HG02938 (cell line): ENCODE data around the gene MTERF4.

Source experiments
- ATAC-seq: cut with Tn5 transposase; IDR thresholded peaks from one replicate; pipeline ENCODE4 v1.9.1; 2021; ENCODE audit warnings: mild to moderate bottlenecking, moderate library complexity; ENCODE audit not compliant: unreplicated experiment

MTERF4 gene, protein sequence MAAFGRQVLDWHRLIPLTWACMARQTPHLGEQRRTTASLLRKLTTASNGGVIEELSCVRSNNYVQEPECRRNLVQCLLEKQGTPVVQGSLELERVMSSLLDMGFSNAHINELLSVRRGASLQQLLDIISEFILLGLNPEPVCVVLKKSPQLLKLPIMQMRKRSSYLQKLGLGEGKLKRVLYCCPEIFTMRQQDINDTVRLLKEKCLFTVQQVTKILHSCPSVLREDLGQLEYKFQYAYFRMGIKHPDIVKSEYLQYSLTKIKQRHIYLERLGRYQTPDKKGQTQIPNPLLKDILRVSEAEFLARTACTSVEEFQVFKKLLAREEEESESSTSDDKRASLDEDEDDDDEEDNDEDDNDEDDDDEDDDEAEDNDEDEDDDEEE

DNA sequence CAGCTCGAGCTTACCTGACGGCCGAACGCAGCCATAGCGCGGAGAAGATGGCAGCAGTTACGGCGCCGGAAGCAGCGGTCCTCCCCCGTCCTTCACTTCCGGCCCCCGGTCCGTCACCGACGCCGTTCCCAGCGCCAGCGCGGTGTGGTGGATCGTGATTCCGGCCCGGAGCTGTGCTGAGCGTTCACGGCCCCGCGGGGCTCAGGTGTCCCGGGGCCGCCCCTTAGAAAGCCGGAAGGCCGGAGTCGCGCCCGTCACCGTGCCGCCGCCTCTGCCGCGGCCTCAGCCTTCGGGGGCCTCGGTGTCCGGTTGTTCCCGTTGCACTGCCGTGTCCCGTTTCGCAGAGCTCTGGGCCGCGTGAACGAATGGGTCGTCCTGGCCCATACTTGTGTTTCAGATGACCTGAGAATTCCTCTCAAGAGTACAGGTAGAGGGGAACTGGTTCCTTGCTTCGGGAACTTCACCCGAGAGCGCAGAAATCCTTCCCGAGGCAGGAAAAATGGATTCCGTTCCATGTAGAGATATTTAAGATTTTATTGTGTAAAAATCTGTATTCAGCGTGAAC is at the start of gene MTERF4:
Gene MTERF4, minus strand, starts transcription at position 49 of the 565 bp plus-strand sequence. Its CDS starts 14 bp downstream, at position 35.
- ATAC-seq: peak; percentile 80

DNA sequence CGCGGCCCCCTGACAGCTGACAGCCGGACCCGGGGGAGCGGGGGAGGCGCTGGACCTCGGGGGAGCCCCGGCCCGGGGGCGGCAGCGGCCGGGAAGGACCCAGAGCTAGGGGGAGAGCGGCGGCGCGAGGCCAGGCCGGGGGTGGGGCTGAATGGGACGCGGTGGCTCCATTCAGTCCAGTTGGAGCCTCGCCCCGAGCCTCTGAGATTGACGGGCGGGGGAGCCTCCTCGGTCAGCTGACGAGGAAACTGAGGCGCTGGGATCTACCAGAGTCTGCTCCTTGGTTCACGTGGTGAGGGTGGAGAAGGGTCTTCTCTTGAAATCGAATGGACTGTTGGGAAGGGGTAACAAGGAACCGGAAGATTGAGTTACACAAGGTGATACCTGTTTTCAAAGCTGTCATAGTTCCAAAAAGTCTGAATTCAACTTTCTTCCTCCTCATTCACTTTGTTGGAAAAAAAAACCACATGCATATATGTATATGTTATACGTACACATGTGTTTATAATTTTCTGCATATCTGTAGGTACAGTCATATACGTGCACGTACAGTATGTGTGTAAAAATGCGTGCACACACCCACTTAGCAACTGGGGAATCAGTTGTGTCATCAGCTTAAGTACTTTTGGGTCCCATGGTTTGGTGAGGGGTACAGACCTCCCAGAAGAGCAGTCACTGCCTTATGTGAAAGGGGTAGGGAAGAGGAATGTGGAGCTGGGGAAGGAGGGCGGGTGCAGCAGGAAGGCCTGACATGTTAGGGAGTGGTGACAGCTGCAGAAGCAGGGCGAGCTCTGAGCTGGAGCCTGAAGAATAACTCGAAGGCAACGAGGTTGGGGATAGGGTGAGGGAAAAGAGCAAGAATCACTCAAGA is 48.8 kb upstream of the MTERF4 start:
- ATAC-seq: no peak

- ATAC-seq: peak; percentile 66
These were observed 48.0 kb upstream of the MTERF4 start, which contains the start of gene PPP1R7 for GRCh38 chr2:241149925-241150659. PPP1R7 (plus strand) TSS chr2:241150467; CDS start chr2:241150496, 29 bp downstream.

- no peak for ATAC-seq
These were observed 47.5 kb upstream of the MTERF4 start for GRCh38 chr2:241149675-241149924.

- ATAC-seq: peak; percentile 69
These were observed 47.0 kb upstream of the MTERF4 start, which contains the start of gene PASK for GRCh38 chr2:241148891-241149674. PASK (minus strand) TSS chr2:241149472; CDS start chr2:241143032, 6,440 bp downstream.

DNA sequence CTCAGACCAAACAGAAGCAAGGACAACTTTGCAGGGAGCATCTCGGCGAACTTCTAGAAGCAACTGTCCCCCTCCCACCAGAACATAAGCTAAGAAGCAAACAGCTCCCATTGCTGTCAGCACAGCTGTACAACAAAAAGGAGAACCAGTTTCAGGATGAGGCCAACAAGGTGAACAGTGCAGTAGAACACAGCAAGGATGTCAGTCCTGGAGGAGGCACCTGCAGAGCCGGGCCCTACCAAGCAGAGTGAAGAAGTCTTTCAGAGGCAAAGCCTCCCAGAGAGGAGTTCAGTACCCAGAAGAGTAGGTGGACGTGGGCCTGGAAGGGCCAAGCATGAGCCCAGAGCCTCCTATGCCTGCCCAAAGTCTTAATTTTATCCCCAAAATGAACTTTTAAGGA is 46.2 kb upstream of the MTERF4 start:
- ATAC-seq: no peak

DNA sequence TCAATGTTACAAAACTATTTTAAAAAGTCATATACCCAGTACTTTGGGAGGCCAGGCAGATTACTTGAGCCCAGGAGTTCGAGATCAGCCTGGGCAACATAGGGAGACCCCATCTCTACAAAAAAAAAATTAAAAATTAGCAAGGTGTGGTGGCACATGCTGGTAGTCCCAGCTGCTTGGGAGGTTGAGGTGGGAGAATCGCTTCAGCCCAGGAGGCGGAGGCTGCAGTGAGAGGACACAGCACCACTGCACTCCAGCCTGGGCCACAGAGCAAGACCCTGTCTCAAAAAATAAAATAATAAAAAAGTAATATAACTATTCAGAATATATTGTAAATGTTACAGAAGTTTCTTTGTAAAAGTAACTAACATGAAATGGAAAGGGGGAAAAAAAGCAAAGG is 45.2 kb upstream of the MTERF4 start:
- ATAC-seq: no peak

- ATAC-seq: no peak
These were observed 44.2 kb upstream of the MTERF4 start for GRCh38 chr2:241146286-241146685.

DNA sequence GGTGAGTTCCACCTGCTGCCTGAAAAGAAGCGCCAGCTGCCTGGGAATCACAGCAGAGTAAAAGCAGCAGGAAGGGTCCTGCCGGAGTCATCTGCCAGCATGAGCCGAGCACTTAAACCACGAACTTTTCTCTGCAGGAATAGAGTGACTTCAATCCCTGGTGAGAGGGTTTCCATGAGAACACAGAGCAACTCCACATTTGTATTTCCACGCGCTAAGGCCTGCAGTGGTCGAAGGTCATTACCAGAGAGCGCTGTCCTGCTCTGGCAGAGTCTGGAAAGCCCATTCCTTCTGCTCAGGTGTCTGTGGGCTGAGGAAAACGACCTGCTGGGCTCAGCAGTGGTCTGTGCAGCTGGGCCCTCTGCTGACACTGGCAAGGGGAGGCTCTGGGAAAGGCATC is 40.5 kb upstream of the MTERF4 start:
- no peak for ATAC-seq

GRCh38 chr2:241142063-241142462 is 40.0 kb upstream of the MTERF4 start:
- ATAC-seq: no peak

- ATAC-seq: no peak
These were observed 39.2 kb upstream of the MTERF4 start for GRCh38 chr2:241141214-241141770.

DNA sequence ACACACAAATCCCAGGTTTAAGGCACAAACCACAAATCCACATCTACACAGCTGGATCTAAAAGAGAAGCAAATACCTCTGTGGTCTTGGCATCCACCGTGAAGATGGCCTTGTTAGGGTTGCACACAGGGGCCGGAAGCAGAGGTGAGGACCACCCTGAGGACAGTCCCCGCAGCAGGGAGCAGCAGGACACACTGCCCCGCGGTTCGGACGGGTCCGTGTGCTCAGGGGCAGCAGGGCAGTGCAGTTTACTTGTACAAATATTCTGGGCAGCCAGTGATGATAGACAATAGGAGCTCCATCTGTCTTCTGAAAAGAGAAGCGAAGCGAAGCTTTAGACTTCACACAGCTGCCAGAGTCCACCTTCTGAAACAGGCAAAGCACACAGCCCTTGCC is 38.4 kb upstream of the MTERF4 start:
- ATAC-seq: no peak

GRCh38 chr2:241139531-241140444 is 37.7 kb upstream of the MTERF4 start:
- no peak for ATAC-seq

GRCh38 chr2:241138471-241138870 is 36.4 kb upstream of the MTERF4 start:
- ATAC-seq: no peak

DNA sequence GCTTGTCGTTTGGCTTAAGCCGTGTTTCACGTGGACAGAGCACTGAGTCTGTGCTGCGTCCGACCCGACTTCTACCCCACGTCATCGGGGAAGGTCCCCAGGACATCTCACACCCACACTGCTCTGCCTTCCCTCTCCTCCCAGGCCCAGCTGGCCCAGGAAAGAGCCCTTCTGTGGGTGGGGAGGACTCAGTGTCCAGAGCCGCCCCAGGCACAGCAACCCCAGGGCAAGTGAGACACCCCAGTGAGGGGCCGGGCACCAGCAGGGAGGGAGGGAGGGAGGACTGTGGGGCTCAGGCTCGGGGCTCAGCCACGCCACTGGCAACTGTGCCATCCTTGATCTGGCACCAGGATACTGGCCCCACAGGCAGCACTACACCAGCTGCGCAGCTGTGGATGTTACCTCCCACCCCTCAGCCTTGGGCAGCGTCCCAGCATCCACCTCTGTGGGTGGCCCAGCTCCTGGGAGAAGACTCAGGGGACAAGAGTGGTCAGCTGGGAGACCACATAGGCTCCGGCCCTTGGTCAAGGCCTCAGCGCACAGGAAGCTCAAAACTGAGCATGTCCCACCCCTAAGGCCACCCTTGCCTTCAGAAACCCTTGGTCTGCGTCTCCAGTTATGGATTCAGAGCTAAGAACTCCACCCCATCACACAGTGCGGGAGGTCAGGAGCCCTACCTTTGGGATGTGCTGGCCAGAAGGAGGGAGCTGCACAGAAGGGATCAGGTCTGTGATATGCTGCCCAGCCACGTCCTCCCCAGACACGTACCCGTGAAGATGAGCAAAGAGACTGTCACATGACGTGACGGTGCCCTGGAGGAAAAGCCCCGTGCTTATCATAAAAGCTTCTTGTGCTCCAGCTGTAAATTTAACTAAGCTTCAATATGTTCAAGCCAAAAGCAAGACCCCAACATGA is 35.4 kb upstream of the MTERF4 start:
- ATAC-seq: no peak

GRCh38 chr2:241136661-241137260 is 34.7 kb upstream of the MTERF4 start:
- no peak for ATAC-seq

DNA sequence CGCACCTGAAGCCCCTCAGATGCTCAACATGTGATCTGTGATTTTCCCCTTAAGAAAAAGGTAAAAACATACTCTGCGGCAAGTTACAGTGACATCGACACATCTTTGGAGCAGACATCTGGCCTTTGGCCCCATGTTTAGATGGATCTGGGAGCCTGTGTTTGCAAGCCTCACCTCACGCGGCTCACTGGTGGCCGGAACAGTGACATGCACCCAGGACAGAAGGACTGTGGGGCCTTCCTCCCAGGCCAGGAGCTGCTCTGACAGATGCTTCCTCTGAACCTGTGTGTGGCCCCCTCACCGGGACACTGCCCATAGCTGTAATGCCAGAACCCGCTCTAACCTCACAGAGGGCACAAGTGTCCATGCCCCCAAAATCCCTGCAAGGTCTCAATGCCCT is 34.1 kb upstream of the MTERF4 start:
- ATAC-seq: no peak
